CD4-positive, alpha-beta T cell (primary cell): ENCODE results near the gene HBEGF. TPM values are rescaled to one million over a fixed set of nuclear protein-coding genes. Genes with fewer than 3 reads are reported as not detected.
A peak's percentile ranks its signal among the peaks of the same experiment; 100 is the strongest.

ENCODE experiments used
- ATAC-seq: fragments of 200-7000 bp; cut with Tn5 transposase; one replicate; pipeline ENCODE4 v1.10.0; 2022; ENCODE audit warnings: mild to moderate bottlenecking; ENCODE audit not compliant: poor library complexity
- CTCF ChIA-PET: fragments of 350-600 bp; sonication (Branson Sonifier 250); formaldehyde crosslinking; loops from one replicate; lab custom pipeline; 2021; ENCODE audit warnings: antibody characterized with exemption, inconsistent platforms; lab: Charles Lee
- POLR2A ChIA-PET: fragments of 350-600 bp; sonication (Branson Sonifier 250); formaldehyde crosslinking; loops from one replicate; lab custom pipeline; 2021; ENCODE audit warnings: antibody characterized with exemption, inconsistent platforms; lab: Charles Lee
- DNase-seq, 14 experiments: peaks; one replicate each; pipeline ENCODE4 v3.0.0-alpha.2; 2013 to 2020; ENCODE audit warnings: mixed read lengths in 2 of 14
- H3K27ac ChIP-seq, 2 donors: one replicate each; pipeline versions ENCODE4 v1.5.1 to v1.7.0; 2013; ENCODE audit warnings: low read length in 2 of 2, low read depth in 1 of 2, mild to moderate bottlenecking in 1 of 2
- H3K27me3 ChIP-seq, 2 experiments: 1 replicate in 1 of 2; 2 replicates in 1 of 2; pipeline versions ENCODE4 v1.6.1 to v1.7.0; 2013; ENCODE audit warnings: low read length in 2 of 2, control low read depth in 1 of 2, mild to moderate bottlenecking in 1 of 2, moderate library complexity in 1 of 2; ENCODE audit not compliant: insufficient read depth in 2 of 2, control insufficient read depth in 1 of 2
- H3K36me3 ChIP-seq: one replicate; pipeline ENCODE4 v1.6.1; 2013; ENCODE audit warnings: low read length, control low read depth; ENCODE audit not compliant: insufficient read depth
- H3K4me1 ChIP-seq: one replicate; pipeline ENCODE4 v1.6.1; 2013; ENCODE audit warnings: low read length, control low read depth; ENCODE audit not compliant: insufficient read depth
- H3K4me3 ChIP-seq: one replicate; pipeline ENCODE4 v1.5.1; 2013; ENCODE audit warnings: mild to moderate bottlenecking, low read length, moderate library complexity
- H3K9me3 ChIP-seq, 2 experiments: 1 replicate in 1 of 2; 2 replicates in 1 of 2; pipeline versions ENCODE4 v1.6.1 to v1.7.0; 2013; ENCODE audit warnings: low read length in 2 of 2, mild to moderate bottlenecking in 2 of 2, control low read depth in 1 of 2, moderate library complexity in 1 of 2; ENCODE audit not compliant: control insufficient read depth in 1 of 2, insufficient read depth in 1 of 2
- H3K27ac Mint-ChIP-seq: one replicate; pipeline ENCODE4 v1.8.0; 2020; ENCODE audit warnings: mixed read lengths
- H3K27me3 Mint-ChIP-seq: one replicate; pipeline ENCODE4 v1.8.0; 2021; ENCODE audit warnings: mixed read lengths
- H3K36me3 Mint-ChIP-seq: one replicate; pipeline ENCODE4 v1.8.0; 2021; ENCODE audit warnings: low read depth, mixed read lengths
- H3K4me1 Mint-ChIP-seq: one replicate; pipeline ENCODE4 v1.8.0; 2021; ENCODE audit warnings: low read depth, mixed read lengths
- H3K4me3 Mint-ChIP-seq: one replicate; pipeline ENCODE4 v1.8.0; 2020; ENCODE audit warnings: mild to moderate bottlenecking, mixed read lengths
- H3K9me3 Mint-ChIP-seq: one replicate; pipeline ENCODE4 v1.8.0; 2020; ENCODE audit warnings: mixed read lengths
- CTCF ChIP-seq: fragments of 200-600 bp; IDR thresholded peaks from one replicate; pipeline ENCODE4 v1.8.0; 2022; ENCODE audit warnings: antibody characterized with exemption, mild to moderate bottlenecking
- intact Hi-C, 2 experiments: fragments of 100-400 bp; cut with DNase I in 1 of 2; cut with micrococcal nuclease in 1 of 2; formaldehyde crosslinking; loops; one replicate each; pipeline versions ENCODE4 v1.15.1 to v1.9.0; 2023 to 2025; cut with DNase I, micrococcal nuclease
- polyA plus RNA-seq, 2 donors: library from polyadenylated mRNA; unstranded; fragments of 120-200 nt; gene quantifications; one replicate each; pipeline ENCODE4 v1.2.1, GENCODE V29; 2013
- total RNA-seq, 174 experiments: library from RNA in 2 of 174; stranded (reverse) in 2 of 174; gene quantifications; one replicate each; pipeline ENCODE4 v1.2.3 and lab custom pipeline; 2021 to 2026

The HBEGF gene
- total RNA-seq = 1 to 10 TPM; 3.6 to 4.2 TPM
- 3.2 TPM for polyA plus RNA-seq (2013, experiment 1 of 2)
- polyA plus RNA-seq (2013, experiment 2 of 2) = 6.7 TPM
- 0 to 73.9 (median 5.0) reads per million in 172 experiments for total RNA-seq (lab: John Stamatoyannopoulos, UW)

- POLR2A ChIA-PET = interaction anchor here (0.6 to 2.8 kb wide), 7 partner anchors 8 to 738 kb away, joined by 3 to 17 read pairs (median 5); partner anchors contain the start of gene ANKHD1
- Histone ChIP-seq H3K27me3 (peaks cover 0 to 4% of the 10 kb centered on the region in 2 experiments), H3K36me3 (no peaks in the 10 kb centered on the region), H3K9me3 (no peaks in the 10 kb centered on the region), H3K4me1 (peaks cover 49% of the 10 kb centered on the region), H3K4me3 (peak within 1 kb of the TSS; percentile 56), H3K27ac (no peak within 1 kb of the TSS)
- Mint-ChIP-seq H3K4me3 (peak within 1 kb of the TSS; percentile 83), H3K27ac (peak within 1 kb of the TSS; percentile 1), H3K36me3 (no peaks in the 10 kb centered on the region), H3K4me1 (peaks cover 50% of the 10 kb centered on the region), H3K27me3 (peaks cover 4% of the 10 kb centered on the region), H3K9me3 (no peaks in the 10 kb centered on the region)
- intact Hi-C loops = loop anchor here (5.0 kb wide), 2 partner anchors 44 to 174 kb away; partner anchors contain the start of gene PFDN1 (in 2 of the 2)
- DNase-seq (peak in 13 of 14 experiments; percentile 11 to 72 (median 46)), ATAC-seq (peak; percentile 67)
- CTCF ChIA-PET = interaction anchor here (0.9 to 12.3 kb wide), 9 partner anchors 13 to 374 kb away, joined by 3 to 118 read pairs (median 4); partner anchors contain the start of genes PFDN1 and SLC4A9
- TF ChIP-seq CTCF = peak; percentile 30
These were observed at the start of gene HBEGF for GRCh38 chr5:140346348-140347221. Gene HBEGF (minus strand): TSS chr5:140346603. CDS start chr5:140346328, 275 bp downstream.

- no peak for ATAC-seq
- Mint-ChIP-seq H3K4me3 (no peak overlapping the region), H3K27ac (no peak overlapping the region), H3K4me1 (no peaks in the 10 kb centered on the region), H3K36me3 (no peaks in the 10 kb centered on the region), H3K27me3 (no peaks in the 10 kb centered on the region), H3K9me3 (no peaks in the 10 kb centered on the region)
- Histone ChIP-seq H3K4me3 (no peak overlapping the region), H3K36me3 (no peaks in the 10 kb centered on the region), H3K9me3 (no peaks in the 10 kb centered on the region), H3K27ac (no peak overlapping the region), H3K27me3 (no peaks in the 10 kb centered on the region), H3K4me1 (no peaks in the 10 kb centered on the region)
- POLR2A ChIA-PET = interaction anchor here (1.5 kb wide), 1 partner anchor 271 kb away, joined by 3 read pairs; the partner anchor contains the start of gene WDR55
- intact Hi-C loops = no loop called here
- no peak for TF ChIP-seq CTCF
- DNase-seq = no peak
- CTCF ChIA-PET = interaction anchor here (0.7 to 1.0 kb wide), 2 partner anchors 30 to 323 kb away, joined by 3 read pairs; no protein-coding TSS in a partner anchor
These were observed 47.3 kb upstream of the HBEGF start for GRCh38 chr5:140393738-140394137.

DNA sequence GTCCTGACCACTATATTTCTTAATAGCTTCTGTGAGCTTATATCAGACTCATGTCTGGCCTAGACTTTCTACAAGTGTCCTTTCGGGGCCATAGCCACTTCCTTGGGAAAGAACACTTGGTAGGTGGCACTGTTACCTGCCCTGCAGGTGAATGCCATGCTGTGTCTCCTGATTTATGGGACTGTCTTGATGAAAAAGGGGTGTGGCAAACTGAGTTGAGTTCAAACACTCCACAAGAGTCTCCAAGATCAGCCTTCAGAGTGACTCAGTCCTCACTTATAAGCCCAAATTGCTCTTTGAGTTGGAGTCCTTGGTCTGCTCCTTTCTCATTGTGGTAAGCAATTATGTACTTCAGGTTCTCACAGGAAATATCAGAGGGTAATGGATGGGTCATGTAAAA is 45.3 kb upstream of the HBEGF start:
- Mint-ChIP-seq H3K36me3 (no peaks in the 10 kb centered on the region), H3K27me3 (no peaks in the 10 kb centered on the region), H3K27ac (no peak overlapping the region), H3K4me1 (no peaks in the 10 kb centered on the region), H3K9me3 (no peaks in the 10 kb centered on the region), H3K4me3 (no peak overlapping the region)
- ChIA-PET POLR2A (no interaction called here), CTCF (no interaction called here)
- intact Hi-C loops = no loop called here
- no peak for TF ChIP-seq CTCF
- Histone ChIP-seq H3K27ac (no peak overlapping the region), H3K9me3 (no peaks in the 10 kb centered on the region), H3K27me3 (no peaks in the 10 kb centered on the region), H3K36me3 (no peaks in the 10 kb centered on the region), H3K4me1 (no peaks in the 10 kb centered on the region), H3K4me3 (no peak overlapping the region)
- no peak for DNase-seq
- no peak for ATAC-seq
